ENCODE results near the gene S1PR3.

S1PR3 gene

GRCh38 chr9:89010526-89011111 lies 19.4 kb downstream of the S1PR3 start:
- peaks cover 4% of the 10 kb centered on the region for H3K27me3 ChIP-seq (replicated peaks; ENCODE audit: control insufficient read depth, insufficient read depth, low read length)

GRCh38 chr9:89011683-89012082 lies 20.4 kb downstream of the S1PR3 start:
- no peaks in the 10 kb centered on the region for H3K36me3 ChIP-seq (ENCODE audit: control insufficient read depth, insufficient read depth, low read length)
- DNase-seq (ENCODE audit: extremely low read depth, insufficient read length): no peak
- peaks cover 4% of the 10 kb centered on the region for H3K27me3 ChIP-seq (replicated peaks; ENCODE audit: control insufficient read depth, insufficient read depth, low read length)
- H3K4me3 ChIP-seq (replicated peaks; ENCODE audit: low read depth, low read length): no peak overlapping the region
- TF ChIP-seq CTCF (IDR thresholded peaks at IDR 0.05; ENCODE audit: insufficient read depth, low read length, poor library complexity, severe bottlenecking): no peak

More at GRCh38 chr9:89010526-89011111, 19.4 kb downstream of the S1PR3 start:
- DNase-seq (ENCODE audit: extremely low read depth, insufficient read length): no peak
- H3K36me3 ChIP-seq (ENCODE audit: control insufficient read depth, insufficient read depth, low read length): no peaks in the 10 kb centered on the region
- H3K4me3 ChIP-seq (replicated peaks; ENCODE audit: low read depth, low read length): no peak overlapping the region
- no peak for TF ChIP-seq CTCF (IDR thresholded peaks at IDR 0.05; ENCODE audit: insufficient read depth, low read length, poor library complexity, severe bottlenecking)

- DNase-seq (ENCODE audit: extremely low read depth, insufficient read length): no peak
- H3K36me3 ChIP-seq (ENCODE audit: control insufficient read depth, insufficient read depth, low read length): no peaks in the 10 kb centered on the region
- TF ChIP-seq CTCF (IDR thresholded peaks at IDR 0.05; ENCODE audit: insufficient read depth, low read length, poor library complexity, severe bottlenecking): no peak
- no peak overlapping the region for H3K4me3 ChIP-seq (replicated peaks; ENCODE audit: low read depth, low read length)
- peaks cover 2% of the 10 kb centered on the region for H3K27me3 ChIP-seq (replicated peaks; ENCODE audit: control insufficient read depth, insufficient read depth, low read length)
These were observed 21.2 kb downstream of the S1PR3 start for GRCh38 chr9:89012294-89013042.

GRCh38 chr9:89013660-89014059 lies 22.4 kb downstream of the S1PR3 start:
- Histone ChIP-seq H3K36me3 (ENCODE audit: control insufficient read depth, insufficient read depth, low read length) (no peaks in the 10 kb centered on the region), H3K4me3 (replicated peaks; ENCODE audit: low read depth, low read length) (no peak overlapping the region), H3K27me3 (replicated peaks; ENCODE audit: control insufficient read depth, insufficient read depth, low read length) (peaks cover 2% of the 10 kb centered on the region)
- no peak for TF ChIP-seq CTCF (IDR thresholded peaks at IDR 0.05; ENCODE audit: insufficient read depth, low read length, poor library complexity, severe bottlenecking)
- DNase-seq (ENCODE audit: extremely low read depth, insufficient read length): no peak

GRCh38 chr9:89014153-89014552 lies 22.9 kb downstream of the S1PR3 start:
- TF ChIP-seq CTCF (IDR thresholded peaks at IDR 0.05; ENCODE audit: insufficient read depth, low read length, poor library complexity, severe bottlenecking): no peak
- no peak for DNase-seq (ENCODE audit: extremely low read depth, insufficient read length)
- no peak overlapping the region for H3K4me3 ChIP-seq (replicated peaks; ENCODE audit: low read depth, low read length)
- no peaks in the 10 kb centered on the region for H3K36me3 ChIP-seq (ENCODE audit: control insufficient read depth, insufficient read depth, low read length)
- peaks cover 2% of the 10 kb centered on the region for H3K27me3 ChIP-seq (replicated peaks; ENCODE audit: control insufficient read depth, insufficient read depth, low read length)
